Endothelial cell of umbilical vein (primary cell): ENCODE data around the gene ZNF20.
A peak's percentile ranks its signal among the peaks of the same experiment; 100 is the strongest.

Experiments used
- CTCF ChIP-seq, 2 donors: IDR thresholded peaks; 1 replicate in 1 of 2; 2 replicates in 1 of 2; pipeline ENCODE4 v1.5.1; 2011; ENCODE audit warnings: low read length in 2 of 2, mild to moderate bottlenecking in 2 of 2, moderate library complexity in 2 of 2, control low read depth in 1 of 2, inconsistent platforms in 1 of 2, low read depth in 1 of 2; ENCODE audit not compliant: insufficient read depth in 1 of 2; ENCODE audit errors: extremely low read depth in 1 of 2
- POLR2AphosphoS5 ChIP-seq: IDR thresholded peaks from 2 replicates; pipeline ENCODE4 v1.6.1; 2012; ENCODE audit warnings: low read depth, mild to moderate bottlenecking, control low read depth, low read length, moderate library complexity; ENCODE audit not compliant: insufficient read depth

- TF ChIP-seq CTCF (IDR thresholded peaks at IDR 0.05; ENCODE audit: extremely low read depth in 1 of 2, insufficient read depth in 1 of 2, low read depth in 1 of 2, low read length in 2 of 2) = peak; percentile 43 to 53
- TF ChIP-seq POLR2AphosphoS5 = no peak
Measured at GRCh38 chr19:12090807-12091206, 49.3 kb downstream of the ZNF20 start.
